ENCODE measurements around the gene AGAP9. TPM values are rescaled to one million over a fixed set of nuclear protein-coding genes. Genes with fewer than 3 reads are reported as not detected.
"Not testable (repeated sequence)": the region's sequence is repeated elsewhere in the genome, so short reads cannot be mapped to it uniquely, and the experiment has no call there.

Gene AGAP9
- total and polyA plus RNA-seq, 2 experiments from 2014 or later: 2.6 to 3.7 TPM

DNA sequence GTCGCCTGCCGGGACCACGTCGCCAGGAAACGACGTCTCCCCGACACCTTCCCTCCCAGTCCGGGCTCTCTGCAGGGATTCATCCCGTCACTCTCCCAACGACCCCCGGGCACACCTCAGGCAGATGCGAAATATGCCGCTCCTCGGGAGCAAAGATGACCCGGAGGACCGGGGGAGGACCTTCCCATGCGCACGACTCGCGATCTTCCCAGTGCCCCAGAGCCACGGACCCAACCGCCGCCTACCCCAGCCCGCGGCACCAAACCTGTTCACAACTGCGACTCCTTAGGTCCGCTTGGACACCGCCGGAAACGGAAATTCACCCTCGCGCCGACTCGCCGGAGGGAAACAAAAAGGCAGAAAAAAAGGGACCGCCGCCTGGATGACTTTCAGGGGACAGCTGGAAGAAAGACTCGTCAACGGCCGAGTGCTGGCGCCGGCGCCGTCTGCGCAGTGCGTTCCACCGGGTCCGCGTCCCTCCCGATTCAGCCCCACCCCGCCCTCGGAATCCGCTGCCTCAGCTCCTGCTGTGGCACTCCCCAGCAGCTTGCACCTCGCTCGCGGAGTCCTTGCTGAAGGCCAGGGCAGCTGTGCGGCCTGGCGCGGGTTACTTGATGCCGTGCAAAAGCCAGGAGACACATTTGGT, 29.9 kb upstream of the AGAP9 start:
- peak overlapping the region; percentile 98 for H3K9ac ChIP-seq
- H2AFZ ChIP-seq: peak overlapping the region; percentile 91
- DNase-seq: peak; percentile 83
- H3K79me2 ChIP-seq (ENCODE audit: insufficient read depth): peaks cover 12% of the 10 kb centered on the region
- 1% methylated on average over 40 to 50 of the region's 60 CpGs for WGBS, 2 experiments (ENCODE audit: low coverage in 1 of 2, low lambda C conversion rate in 2 of 2, missing lambda C conversion rate in 2 of 2)
- in situ Hi-C loops (cut with MboI); H3K27me3 ChIP-seq (replicated peaks; ENCODE audit: insufficient read depth); H3K4me1 ChIP-seq (ENCODE audit: insufficient read depth); H3K9me2 ChIP-seq (ENCODE audit: insufficient read depth); H3K36me3 ChIP-seq (ENCODE audit: low read depth); H3K9me3 ChIP-seq (ENCODE audit: low read depth); H4K20me1 ChIP-seq (ENCODE audit: insufficient read depth): not testable (repeated sequence)
- peak overlapping the region; percentile 99 for H3K27ac ChIP-seq
- peaks cover 14% of the 10 kb centered on the region; the same call in 1 of the 2 replicates for H3F3A ChIP-seq (ENCODE audit: insufficient read depth)
- H3K4me3 ChIP-seq: peak overlapping the region; percentile 99
- H3K4me2 ChIP-seq (ENCODE audit: unreplicated experiment): peak overlapping the region; percentile 81

DNA sequence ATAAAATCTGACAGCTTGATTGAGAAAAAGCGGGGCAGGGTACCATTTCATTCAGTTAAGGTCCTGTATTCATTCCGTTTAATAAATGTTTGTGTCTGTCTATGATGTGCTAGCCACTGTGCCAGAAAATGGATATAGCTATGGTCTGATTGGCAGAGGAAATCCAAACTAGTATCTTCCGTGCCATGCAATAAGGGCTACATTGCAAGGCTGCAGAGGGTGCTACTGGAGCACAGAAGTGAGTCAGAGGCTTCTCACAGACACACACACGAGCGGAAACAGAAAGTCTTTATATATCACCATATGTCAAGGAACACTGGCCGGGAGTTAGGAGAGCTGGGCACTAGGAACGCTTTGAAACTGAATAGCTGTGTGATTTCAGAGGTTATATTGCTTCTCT, 29.3 kb upstream of the AGAP9 start:
- H3K27me3 ChIP-seq (replicated peaks; ENCODE audit: insufficient read depth); H3K36me3 ChIP-seq (ENCODE audit: low read depth); in situ Hi-C loops (cut with MboI); H3K4me1 ChIP-seq (ENCODE audit: insufficient read depth); H4K20me1 ChIP-seq (ENCODE audit: insufficient read depth); H3K9me2 ChIP-seq (ENCODE audit: insufficient read depth); H3K9me3 ChIP-seq (ENCODE audit: low read depth); H3F3A ChIP-seq (ENCODE audit: insufficient read depth): not testable (repeated sequence)
- Histone ChIP-seq H3K9ac (peak overlapping the region; percentile 98), H3K79me2 (ENCODE audit: insufficient read depth) (peaks cover 12% of the 10 kb centered on the region), H3K4me2 (ENCODE audit: unreplicated experiment) (peak overlapping the region; percentile 81), H2AFZ (peak overlapping the region; percentile 91), H3K27ac (peak overlapping the region; percentile 99), H3K4me3 (peak overlapping the region; percentile 99)
- DNase-seq: peak; percentile 91
- 6 to 7% methylated on average over 7 of the region's 7 CpGs for WGBS, 2 experiments (ENCODE audit: low coverage in 1 of 2, low lambda C conversion rate in 2 of 2, missing lambda C conversion rate in 2 of 2)

DNA sequence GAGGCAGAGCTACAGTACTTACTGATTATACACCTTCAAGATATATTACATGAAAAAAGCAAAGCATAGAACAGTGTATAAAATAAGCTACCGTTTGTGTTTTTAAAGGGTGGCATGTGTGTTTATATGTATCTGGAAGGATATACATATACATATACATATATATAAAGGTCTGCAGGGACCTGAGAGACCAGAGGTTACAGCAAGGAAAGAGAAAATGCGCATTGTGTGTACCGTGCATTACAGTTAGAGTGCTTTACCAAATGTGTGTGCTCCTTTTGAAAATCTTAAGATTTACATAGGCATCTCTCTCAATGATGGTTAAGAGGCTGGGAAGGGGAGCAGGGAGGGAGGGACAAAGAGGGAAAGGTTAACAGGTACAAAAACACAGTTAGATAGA, 23.8 kb upstream of the AGAP9 start:
- in situ Hi-C loops (cut with MboI); H3K9me3 ChIP-seq (ENCODE audit: low read depth); H3K4me2 ChIP-seq (ENCODE audit: unreplicated experiment); H3K4me1 ChIP-seq (ENCODE audit: insufficient read depth); H3K4me3 ChIP-seq; H3K9ac ChIP-seq; H3K36me3 ChIP-seq (ENCODE audit: low read depth); H3K9me2 ChIP-seq (ENCODE audit: insufficient read depth); H3F3A ChIP-seq (ENCODE audit: insufficient read depth); H3K79me2 ChIP-seq (ENCODE audit: insufficient read depth); H2AFZ ChIP-seq; H3K27ac ChIP-seq; H3K27me3 ChIP-seq (replicated peaks; ENCODE audit: insufficient read depth); H4K20me1 ChIP-seq (ENCODE audit: insufficient read depth); DNase-seq: not testable (repeated sequence)
- 96 to 100% methylated on average over 1 of the region's 3 CpGs for WGBS, 2 experiments (ENCODE audit: low coverage in 1 of 2, low lambda C conversion rate in 2 of 2, missing lambda C conversion rate in 2 of 2)

DNA sequence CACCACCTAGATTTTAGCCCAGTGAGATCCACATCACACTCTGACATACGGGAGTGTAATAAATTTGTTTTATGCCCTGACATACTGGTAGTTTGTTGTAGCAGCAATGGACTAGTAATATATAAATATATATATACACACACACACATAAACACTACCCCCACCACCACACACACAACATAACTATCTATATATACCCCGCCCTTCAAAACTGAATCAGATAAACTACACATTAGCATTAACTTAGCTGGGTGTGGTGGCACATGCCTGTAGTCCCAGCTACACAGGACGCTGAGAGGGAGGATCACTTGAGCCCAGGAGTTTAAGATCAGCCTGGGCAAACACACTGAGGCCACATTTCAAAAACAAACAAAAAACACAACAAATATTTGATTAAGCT, 13.0 kb upstream of the AGAP9 start:
- in situ Hi-C loops (cut with MboI); H3K79me2 ChIP-seq (ENCODE audit: insufficient read depth); H3K4me3 ChIP-seq; DNase-seq; H3K36me3 ChIP-seq (ENCODE audit: low read depth); H4K20me1 ChIP-seq (ENCODE audit: insufficient read depth); H3K4me2 ChIP-seq (ENCODE audit: unreplicated experiment); H2AFZ ChIP-seq; H3K9me2 ChIP-seq (ENCODE audit: insufficient read depth); H3K27me3 ChIP-seq (replicated peaks; ENCODE audit: insufficient read depth); H3K27ac ChIP-seq; H3K9ac ChIP-seq; H3K4me1 ChIP-seq (ENCODE audit: insufficient read depth); H3F3A ChIP-seq (ENCODE audit: insufficient read depth); H3K9me3 ChIP-seq (ENCODE audit: low read depth): not testable (repeated sequence)
- 85 to 89% methylated on average over 3 of the region's 3 CpGs for WGBS, 2 experiments (ENCODE audit: low coverage in 1 of 2, low lambda C conversion rate in 2 of 2, missing lambda C conversion rate in 2 of 2)

DNA sequence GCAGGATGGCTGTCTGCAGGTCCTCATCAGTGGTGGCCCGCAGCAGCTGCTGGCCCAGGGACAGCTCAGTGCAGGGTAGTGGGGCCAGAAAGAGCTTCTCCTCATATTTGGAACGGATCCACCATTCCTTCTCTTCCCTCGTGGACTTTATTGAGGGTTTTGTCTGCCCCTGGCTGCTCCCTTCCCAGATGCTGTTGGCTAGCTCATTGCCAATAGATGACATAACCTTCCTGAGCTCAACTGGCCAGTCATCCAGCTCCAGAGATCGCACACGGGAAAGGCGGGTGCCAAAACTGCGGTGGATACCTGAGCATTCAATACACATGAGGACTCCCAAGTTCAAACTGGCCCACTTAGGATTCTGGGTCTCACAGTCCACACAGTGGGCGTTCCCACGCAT, 21.1 kb downstream of the AGAP9 start:
- H3K27ac ChIP-seq; H3K4me3 ChIP-seq; H3K9me2 ChIP-seq (ENCODE audit: insufficient read depth); in situ Hi-C loops (cut with MboI); H3K9me3 ChIP-seq (ENCODE audit: low read depth); H3K4me2 ChIP-seq (ENCODE audit: unreplicated experiment); H3K79me2 ChIP-seq (ENCODE audit: insufficient read depth); H3K27me3 ChIP-seq (replicated peaks; ENCODE audit: insufficient read depth); DNase-seq; H3K9ac ChIP-seq; H3K4me1 ChIP-seq (ENCODE audit: insufficient read depth); H3F3A ChIP-seq (ENCODE audit: insufficient read depth); H4K20me1 ChIP-seq (ENCODE audit: insufficient read depth); H2AFZ ChIP-seq; H3K36me3 ChIP-seq (ENCODE audit: low read depth): not testable (repeated sequence)
- WGBS, 2 experiments (ENCODE audit: low coverage in 1 of 2, low lambda C conversion rate in 2 of 2, missing lambda C conversion rate in 2 of 2): 84 to 95% methylated on average over 7 to 8 of the region's 9 CpGs

DNA sequence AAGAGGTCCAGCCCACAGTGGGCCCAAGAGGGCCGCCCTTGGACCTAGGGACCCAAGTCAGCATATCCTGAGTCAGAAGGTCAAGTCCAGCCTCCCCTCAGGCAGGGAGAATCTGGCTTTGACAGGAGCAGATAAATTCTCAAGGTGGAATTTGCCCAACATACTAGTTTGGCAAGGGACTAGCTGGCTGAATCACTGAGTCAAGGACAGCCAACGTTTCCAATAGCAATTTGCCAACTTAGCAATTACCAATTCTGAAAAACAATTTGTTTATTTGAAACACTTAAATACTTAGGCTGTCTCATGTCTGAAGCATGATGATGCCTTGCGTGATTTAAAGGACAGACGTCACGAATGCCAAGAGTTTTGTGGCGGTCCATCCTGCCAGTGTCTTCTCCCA, 29.2 kb downstream of the AGAP9 start:
- H3K79me2 ChIP-seq (ENCODE audit: insufficient read depth); H3K27me3 ChIP-seq (replicated peaks; ENCODE audit: insufficient read depth); H3K4me3 ChIP-seq; H3K27ac ChIP-seq; H2AFZ ChIP-seq; H3K9ac ChIP-seq; H3F3A ChIP-seq (ENCODE audit: insufficient read depth); DNase-seq; H4K20me1 ChIP-seq (ENCODE audit: insufficient read depth); in situ Hi-C loops (cut with MboI); H3K9me3 ChIP-seq (ENCODE audit: low read depth); H3K4me1 ChIP-seq (ENCODE audit: insufficient read depth); H3K4me2 ChIP-seq (ENCODE audit: unreplicated experiment); H3K9me2 ChIP-seq (ENCODE audit: insufficient read depth); H3K36me3 ChIP-seq (ENCODE audit: low read depth): not testable (repeated sequence)
- WGBS, 2 experiments (ENCODE audit: low coverage in 1 of 2, low lambda C conversion rate in 2 of 2, missing lambda C conversion rate in 2 of 2): 0% methylated on average over 1 of the region's 6 CpGs

DNA sequence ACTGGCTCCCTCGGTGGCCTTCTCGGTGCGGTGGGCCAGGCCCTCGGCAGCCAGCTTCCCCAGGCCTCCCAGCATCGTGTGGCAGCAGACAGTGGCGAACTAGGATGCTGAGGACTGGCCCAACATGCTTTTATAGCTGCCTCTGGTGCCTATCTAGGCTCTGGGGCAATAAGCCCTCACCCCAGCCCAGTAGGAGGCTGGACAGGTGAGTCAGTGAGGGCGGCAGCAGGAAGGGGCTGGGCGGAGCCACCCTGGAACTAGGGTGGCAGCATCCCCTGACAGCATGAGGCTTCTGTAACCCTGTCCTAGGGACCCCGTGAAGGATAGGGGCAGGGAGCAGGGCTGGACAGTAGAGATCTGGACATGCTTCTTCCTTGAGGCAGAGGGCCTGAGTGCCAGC, 31.8 kb downstream of the AGAP9 start, which contains the start of gene FAM25G:
Gene FAM25G, minus strand, starts transcription at position 101 of the 400 bp plus-strand sequence. Its CDS starts 26 bp downstream, at position 75.
- DNase-seq: not testable (repeated sequence)

DNA sequence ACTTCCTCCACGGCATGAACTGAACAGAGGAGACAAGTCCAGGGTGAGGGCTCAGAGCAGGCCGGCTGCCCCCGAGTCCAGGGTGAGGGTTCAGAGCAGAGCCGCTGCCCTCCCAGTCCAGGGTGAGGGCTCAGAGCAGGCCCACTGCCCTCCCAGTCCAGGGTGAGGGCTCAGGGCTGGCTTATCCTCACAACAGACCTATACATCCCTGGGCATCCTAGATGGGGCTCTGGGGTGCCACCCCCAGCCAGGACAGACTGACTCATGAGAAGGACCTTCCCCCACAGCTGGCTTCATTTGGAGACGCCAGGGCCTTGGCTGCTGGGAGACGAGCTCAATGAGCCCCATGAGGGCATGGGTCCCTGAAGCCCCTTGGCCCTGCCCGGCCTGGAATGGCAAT, 33.8 kb downstream of the AGAP9 start:
- in situ Hi-C loops (cut with MboI); H3K36me3 ChIP-seq (ENCODE audit: low read depth); DNase-seq; H3K27ac ChIP-seq; H2AFZ ChIP-seq; H3F3A ChIP-seq (ENCODE audit: insufficient read depth); H4K20me1 ChIP-seq (ENCODE audit: insufficient read depth); H3K4me1 ChIP-seq (ENCODE audit: insufficient read depth); H3K4me2 ChIP-seq (ENCODE audit: unreplicated experiment); H3K9me2 ChIP-seq (ENCODE audit: insufficient read depth); H3K27me3 ChIP-seq (replicated peaks; ENCODE audit: insufficient read depth); H3K4me3 ChIP-seq; H3K79me2 ChIP-seq (ENCODE audit: insufficient read depth); H3K9ac ChIP-seq; H3K9me3 ChIP-seq (ENCODE audit: low read depth): not testable (repeated sequence)
- 93 to 96% methylated on average over 3 of the region's 7 CpGs for WGBS, 2 experiments (ENCODE audit: low coverage in 1 of 2, low lambda C conversion rate in 2 of 2, missing lambda C conversion rate in 2 of 2)

More for the DNA sequence above, 31.8 kb downstream of the AGAP9 start, which contains the start of gene FAM25G:
- H3K79me2 ChIP-seq (ENCODE audit: insufficient read depth); H3K36me3 ChIP-seq (ENCODE audit: low read depth); H2AFZ ChIP-seq; H3F3A ChIP-seq (ENCODE audit: insufficient read depth); H4K20me1 ChIP-seq (ENCODE audit: insufficient read depth); H3K27ac ChIP-seq; H3K27me3 ChIP-seq (replicated peaks; ENCODE audit: insufficient read depth); H3K4me2 ChIP-seq (ENCODE audit: unreplicated experiment); H3K4me1 ChIP-seq (ENCODE audit: insufficient read depth); in situ Hi-C loops (cut with MboI); H3K9ac ChIP-seq; H3K9me3 ChIP-seq (ENCODE audit: low read depth); H3K9me2 ChIP-seq (ENCODE audit: insufficient read depth); H3K4me3 ChIP-seq: not testable (repeated sequence)
- 100% methylated on average over 5 to 6 of the region's 9 CpGs for WGBS, 2 experiments (ENCODE audit: low coverage in 1 of 2, low lambda C conversion rate in 2 of 2, missing lambda C conversion rate in 2 of 2)

Data from GM23248 (cell line).